Activated B cell treated with CpG ODN at 0.5 μM for 24 hours (primary cell): ENCODE data around the gene SDSL. TPM values are rescaled to one million over a fixed set of nuclear protein-coding genes. Genes with fewer than 3 reads are reported as not detected.

Experiments used
- ATAC-seq: fragments of 200-7000 bp; cut with Tn5 transposase; one replicate; pipeline ENCODE4 v1.10.0; 2021; ENCODE audit warnings: low read depth, mild to moderate bottlenecking, moderate library complexity
- CTCF ChIA-PET: fragments of 350-600 bp; sonication (Branson Sonifier 250); formaldehyde crosslinking; loops from one replicate; lab custom pipeline; 2021; ENCODE audit warnings: antibody characterized with exemption; lab: Charles Lee
- POLR2A ChIA-PET: fragments of 350-600 bp; sonication (Branson Sonifier 250); formaldehyde crosslinking; loops from one replicate; lab custom pipeline; 2021; ENCODE audit warnings: antibody characterized with exemption; lab: Charles Lee
- DNase-seq: peaks from one replicate; pipeline ENCODE4 v3.0.0; 2022
- H3K27ac Mint-ChIP-seq: one replicate; pipeline ENCODE4 v1.8.0; 2020; ENCODE audit warnings: mixed read lengths
- H3K27me3 Mint-ChIP-seq: one replicate; pipeline ENCODE4 v1.8.0; 2021; ENCODE audit warnings: mixed read lengths
- H3K36me3 Mint-ChIP-seq: one replicate; pipeline ENCODE4 v1.8.0; 2021; ENCODE audit warnings: low read depth, mixed read lengths
- H3K4me1 Mint-ChIP-seq: one replicate; pipeline ENCODE4 v1.8.0; 2021; ENCODE audit warnings: mixed read lengths
- H3K4me3 Mint-ChIP-seq: one replicate; pipeline ENCODE4 v1.8.0; 2020; ENCODE audit warnings: mild to moderate bottlenecking, mixed read lengths
- H3K9me3 Mint-ChIP-seq: one replicate; pipeline ENCODE4 v1.8.0; 2020; ENCODE audit warnings: mixed read lengths
- CTCF ChIP-seq: fragments of 200-600 bp; IDR thresholded peaks from one replicate; pipeline ENCODE4 v1.8.0; 2022; ENCODE audit warnings: antibody characterized with exemption, mild to moderate bottlenecking
- intact Hi-C: fragments of 100-400 bp; cut with micrococcal nuclease; formaldehyde crosslinking; loops from one replicate; pipeline ENCODE4 v1.15.1; 2024
- total RNA-seq: library from RNA; stranded (reverse); gene quantifications from 2 replicates; pipeline ENCODE4 v1.2.3, GENCODE V29; 2022

Gene SDSL
- total RNA-seq, 1 donor from 2014 or later = 0.20 TPM

GRCh38 chr12:113466454-113467141 is 44.4 kb downstream of the SDSL start:
- H3K27ac Mint-ChIP-seq = no peak overlapping the region
- H3K36me3 Mint-ChIP-seq = no peaks in the 10 kb centered on the region
- peaks cover 63% of the 10 kb centered on the region for H3K27me3 Mint-ChIP-seq
- no peak for TF ChIP-seq CTCF
- ATAC-seq (no peak), DNase-seq (no peak)
- POLR2A ChIA-PET = no interaction called here
- intact Hi-C loops = no loop called here
- peak overlapping the region; percentile 7 for H3K4me3 Mint-ChIP-seq
- no peaks in the 10 kb centered on the region for H3K9me3 Mint-ChIP-seq
- CTCF ChIA-PET = no interaction called here
- H3K4me1 Mint-ChIP-seq = peaks cover 27% of the 10 kb centered on the region

- no peak for TF ChIP-seq CTCF
- intact Hi-C loops = no loop called here
- DNase-seq (no peak), ATAC-seq (no peak)
- H3K27ac Mint-ChIP-seq = no peak overlapping the region
- H3K27me3 Mint-ChIP-seq = peaks cover 64% of the 10 kb centered on the region
- H3K4me1 Mint-ChIP-seq = peaks cover 27% of the 10 kb centered on the region
- ChIA-PET POLR2A (no interaction called here), CTCF (no interaction called here)
- peak overlapping the region; percentile 7 for H3K4me3 Mint-ChIP-seq
- H3K9me3 Mint-ChIP-seq = no peaks in the 10 kb centered on the region
- no peaks in the 10 kb centered on the region for H3K36me3 Mint-ChIP-seq
Observed at GRCh38 chr12:113467142-113467501, 44.9 kb downstream of the SDSL start.

GRCh38 chr12:113467502-113468364 is 45.6 kb downstream of the SDSL start:
- intact Hi-C loops = no loop called here
- ChIA-PET POLR2A (no interaction called here), CTCF (no interaction called here)
- peaks cover 25% of the 10 kb centered on the region for H3K4me1 Mint-ChIP-seq
- no peak for TF ChIP-seq CTCF
- H3K27ac Mint-ChIP-seq = no peak overlapping the region
- peaks cover 63% of the 10 kb centered on the region for H3K27me3 Mint-ChIP-seq
- DNase-seq = no peak
- no peaks in the 10 kb centered on the region for H3K9me3 Mint-ChIP-seq
- ATAC-seq = no peak
- peak overlapping the region; percentile 66 for H3K4me3 Mint-ChIP-seq
- no peaks in the 10 kb centered on the region for H3K36me3 Mint-ChIP-seq

GRCh38 chr12:113468365-113469223 is 46.4 kb downstream of the SDSL start:
- no peak for TF ChIP-seq CTCF
- Mint-ChIP-seq H3K27me3 (peaks cover 69% of the 10 kb centered on the region), H3K36me3 (no peaks in the 10 kb centered on the region), H3K4me1 (peaks cover 21% of the 10 kb centered on the region), H3K9me3 (no peaks in the 10 kb centered on the region), H3K27ac (peak overlapping the region; percentile 57), H3K4me3 (peak overlapping the region; percentile 16)
- intact Hi-C loops = no loop called here
- DNase-seq (no peak), ATAC-seq (no peak)
- ChIA-PET CTCF (no interaction called here), POLR2A (no interaction called here)
